ENCODE measurements around the gene ARMCX5.

DNA sequence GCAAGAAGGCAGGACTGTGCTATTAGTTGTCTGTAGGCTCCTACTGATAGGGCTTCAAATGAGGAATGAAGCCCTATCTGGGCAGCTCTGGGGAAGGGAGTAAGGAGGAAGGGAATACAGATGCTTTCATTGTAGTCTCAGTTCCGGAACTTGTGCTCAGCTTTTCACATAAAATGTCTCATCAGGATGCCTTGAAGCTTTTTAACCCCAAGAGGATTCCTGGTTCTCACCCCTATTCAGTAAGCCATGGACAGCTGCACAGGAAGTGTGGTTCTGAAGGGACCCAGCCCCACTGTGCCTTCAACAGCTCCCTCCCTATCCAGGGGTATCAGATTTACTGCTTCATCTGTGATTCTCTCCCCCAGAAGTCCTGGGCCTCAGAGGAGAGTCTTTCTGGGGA, 5.0 kb downstream of the ARMCX5 start:
- TF ChIP-seq CTCF (IDR thresholded peaks at IDR 0.05; ENCODE audit: insufficient read depth, low read length, poor library complexity, severe bottlenecking) (no peak), EZH2phosphoT487 (conservative IDR thresholded peaks at IDR 0.05; ENCODE audit: low read length) (no peak)

All from SU-DHL-6 (cell line).